Measurements from ENCODE around the gene GAL.

The GAL gene

GRCh38 chr11:68667511-68668500 lies 16.5 kb upstream of the GAL start:
- H3K9me2 ChIP-seq (ENCODE audit: low read depth, low read length) = no peaks in the 10 kb centered on the region
- H3K4me2 ChIP-seq (ENCODE audit: low read length) = no peak overlapping the region
- H4K20me1 ChIP-seq (ENCODE audit: insufficient read depth, low read length) = no peaks in the 10 kb centered on the region
- H3K9me3 ChIP-seq (ENCODE audit: low read length) = no peaks in the 10 kb centered on the region
- no peak overlapping the region for H2AFZ ChIP-seq (ENCODE audit: low read length)
- H3F3A ChIP-seq (ENCODE audit: insufficient read depth, low read length) = 0 out of 2 replicates have a peak, but pooled peaks cover 4% of the 10 kb centered on the region
- no peak overlapping the region for H3K9ac ChIP-seq (ENCODE audit: low read length)
- TF ChIP-seq EZH2 (IDR thresholded peaks at IDR 0.05; ENCODE audit: borderline replicate concordance, low read length) = no peak
- TF ChIP-seq, protein P1, sequence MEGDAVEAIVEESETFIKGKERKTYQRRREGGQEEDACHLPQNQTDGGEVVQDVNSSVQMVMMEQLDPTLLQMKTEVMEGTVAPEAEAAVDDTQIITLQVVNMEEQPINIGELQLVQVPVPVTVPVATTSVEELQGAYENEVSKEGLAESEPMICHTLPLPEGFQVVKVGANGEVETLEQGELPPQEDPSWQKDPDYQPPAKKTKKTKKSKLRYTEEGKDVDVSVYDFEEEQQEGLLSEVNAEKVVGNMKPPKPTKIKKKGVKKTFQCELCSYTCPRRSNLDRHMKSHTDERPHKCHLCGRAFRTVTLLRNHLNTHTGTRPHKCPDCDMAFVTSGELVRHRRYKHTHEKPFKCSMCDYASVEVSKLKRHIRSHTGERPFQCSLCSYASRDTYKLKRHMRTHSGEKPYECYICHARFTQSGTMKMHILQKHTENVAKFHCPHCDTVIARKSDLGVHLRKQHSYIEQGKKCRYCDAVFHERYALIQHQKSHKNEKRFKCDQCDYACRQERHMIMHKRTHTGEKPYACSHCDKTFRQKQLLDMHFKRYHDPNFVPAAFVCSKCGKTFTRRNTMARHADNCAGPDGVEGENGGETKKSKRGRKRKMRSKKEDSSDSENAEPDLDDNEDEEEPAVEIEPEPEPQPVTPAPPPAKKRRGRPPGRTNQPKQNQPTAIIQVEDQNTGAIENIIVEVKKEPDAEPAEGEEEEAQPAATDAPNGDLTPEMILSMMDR (IDR thresholded peaks at IDR 0.05; ENCODE audit: low read length) = no peak
- H3K4me3 ChIP-seq (ENCODE audit: low read depth, low read length, poor library complexity, severe bottlenecking) = no peak overlapping the region
- H3K27ac ChIP-seq (ENCODE audit: low read depth, low read length, poor library complexity, severe bottlenecking) = no peak overlapping the region
- H3K4me1 ChIP-seq (ENCODE audit: insufficient read depth, low read length, severe bottlenecking) = no peaks in the 10 kb centered on the region
- no peaks in the 10 kb centered on the region for H3K79me2 ChIP-seq (ENCODE audit: insufficient read depth, low read length)
- no peaks in the 10 kb centered on the region for H3K27me3 ChIP-seq (ENCODE audit: insufficient read depth, low read length)
- H3K36me3 ChIP-seq (ENCODE audit: insufficient read depth, low read length) = no peaks in the 10 kb centered on the region

DNA sequence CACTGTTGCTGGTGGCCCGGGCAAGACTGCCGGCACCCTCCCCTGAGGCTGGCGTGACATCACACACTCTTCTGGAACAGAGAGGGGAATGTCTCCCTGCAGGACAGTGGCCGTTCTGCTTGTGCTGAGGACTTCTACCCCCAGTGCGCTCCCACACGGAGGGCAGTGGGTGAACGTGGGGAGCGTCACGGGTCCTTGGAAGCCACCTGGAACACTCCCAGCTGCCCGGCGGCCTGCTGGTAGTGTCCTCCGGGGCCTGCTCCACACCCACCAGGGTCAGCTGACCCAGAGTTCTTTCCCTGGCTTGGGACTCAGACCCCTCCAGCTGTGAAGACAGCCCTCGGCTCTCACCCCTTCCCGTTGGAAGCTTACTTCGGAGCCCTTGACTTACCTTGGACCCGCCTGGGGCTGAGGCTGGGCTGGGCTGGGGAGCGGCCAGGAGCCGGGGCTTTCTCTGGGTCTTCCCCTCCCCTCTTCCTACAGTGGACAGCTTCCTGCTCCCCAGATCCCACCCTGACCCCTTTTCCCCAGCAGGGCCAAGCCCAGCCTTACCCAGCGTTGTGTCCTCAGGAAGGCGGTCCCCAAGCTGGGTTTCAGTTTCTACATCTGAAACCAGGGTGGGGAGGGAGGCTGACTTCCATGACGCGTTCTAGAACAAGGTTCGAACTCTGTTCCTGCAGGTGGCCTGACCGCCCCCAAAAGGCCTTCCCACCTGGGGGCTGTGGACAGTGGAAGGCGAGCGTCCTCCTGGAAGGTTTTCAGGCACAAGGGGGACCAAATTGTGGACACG lies 14.8 kb upstream of the GAL start:
- Histone ChIP-seq H3K27me3 (ENCODE audit: insufficient read depth, low read length) (peaks cover 8% of the 10 kb centered on the region; the same call in 1 of the 2 replicates), H4K20me1 (ENCODE audit: insufficient read depth, low read length) (no peaks in the 10 kb centered on the region), H3K79me2 (ENCODE audit: insufficient read depth, low read length) (no peaks in the 10 kb centered on the region), H3K36me3 (ENCODE audit: insufficient read depth, low read length) (no peaks in the 10 kb centered on the region), H3K9me2 (ENCODE audit: low read depth, low read length) (no peaks in the 10 kb centered on the region), H3F3A (ENCODE audit: insufficient read depth, low read length) (0 out of 2 replicates have a peak, but pooled peaks cover 4% of the 10 kb centered on the region), H3K9ac (ENCODE audit: low read length) (no peak overlapping the region), H3K4me2 (ENCODE audit: low read length) (no peak overlapping the region), H3K9me3 (ENCODE audit: low read length) (no peaks in the 10 kb centered on the region), H3K4me3 (ENCODE audit: low read depth, low read length, poor library complexity, severe bottlenecking) (no peak overlapping the region), H3K4me1 (ENCODE audit: insufficient read depth, low read length, severe bottlenecking) (no peaks in the 10 kb centered on the region), H3K27ac (ENCODE audit: low read depth, low read length, poor library complexity, severe bottlenecking) (no peak overlapping the region), H2AFZ (ENCODE audit: low read length) (no peak overlapping the region)
- TF ChIP-seq EZH2 (IDR thresholded peaks at IDR 0.05; ENCODE audit: borderline replicate concordance, low read length) = no peak
- TF ChIP-seq, protein P1 (IDR thresholded peaks at IDR 0.05; ENCODE audit: low read length) = no peak

DNA sequence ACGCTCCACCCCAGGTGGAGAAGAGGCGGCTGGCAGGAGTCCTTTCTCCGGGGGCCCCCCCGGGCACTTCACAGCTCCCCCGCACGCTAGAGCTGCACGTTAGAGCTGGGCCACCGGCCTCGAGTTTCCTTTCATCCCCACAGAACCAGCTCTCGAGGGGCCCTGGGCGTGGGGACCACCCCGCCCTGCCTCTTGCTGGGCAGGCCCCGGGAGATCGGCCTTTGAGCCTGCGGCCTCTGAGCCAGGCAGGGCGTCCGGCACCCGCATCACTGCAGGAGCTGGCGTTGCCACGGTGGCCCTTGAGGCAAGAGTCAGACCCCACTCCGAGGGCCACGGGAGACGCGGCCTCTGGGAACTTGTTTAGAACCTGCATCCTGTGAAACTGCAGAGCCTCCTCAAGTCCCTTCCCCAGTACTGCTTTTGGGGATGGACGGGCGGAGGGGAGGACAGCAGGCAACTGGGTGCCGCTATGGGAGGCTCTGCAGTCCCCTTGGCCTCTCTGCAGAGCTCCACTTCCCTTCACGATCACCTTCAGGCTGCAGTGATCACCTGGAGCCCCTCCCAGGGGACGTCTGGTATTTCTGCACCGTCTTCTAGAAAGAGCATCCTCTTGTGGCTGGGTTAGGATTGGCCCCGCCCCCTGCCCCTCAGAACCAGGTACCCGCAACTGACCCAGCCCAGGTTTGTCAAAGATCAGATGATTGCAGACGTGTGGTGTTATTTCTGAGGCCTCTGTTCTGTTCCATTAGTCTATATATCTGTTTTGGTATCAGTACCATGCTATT lies 13.9 kb upstream of the GAL start:
- H3K4me2 ChIP-seq (ENCODE audit: low read length) = no peak overlapping the region
- H3K9ac ChIP-seq (ENCODE audit: low read length) = no peak overlapping the region
- H3K36me3 ChIP-seq (ENCODE audit: insufficient read depth, low read length) = no peaks in the 10 kb centered on the region
- no peaks in the 10 kb centered on the region for H3K4me1 ChIP-seq (ENCODE audit: insufficient read depth, low read length, severe bottlenecking)
- H3K9me2 ChIP-seq (ENCODE audit: low read depth, low read length) = no peaks in the 10 kb centered on the region
- H3K27me3 ChIP-seq (ENCODE audit: insufficient read depth, low read length) = peaks cover 8% of the 10 kb centered on the region; the same call in 1 of the 2 replicates
- H4K20me1 ChIP-seq (ENCODE audit: insufficient read depth, low read length) = no peaks in the 10 kb centered on the region
- H3K79me2 ChIP-seq (ENCODE audit: insufficient read depth, low read length) = no peaks in the 10 kb centered on the region
- H3K9me3 ChIP-seq (ENCODE audit: low read length) = no peaks in the 10 kb centered on the region
- no peak for TF ChIP-seq EZH2 (IDR thresholded peaks at IDR 0.05; ENCODE audit: borderline replicate concordance, low read length)
- TF ChIP-seq, protein P1 (IDR thresholded peaks at IDR 0.05; ENCODE audit: low read length) = no peak
- H3K4me3 ChIP-seq (ENCODE audit: low read depth, low read length, poor library complexity, severe bottlenecking) = no peak overlapping the region
- 0 out of 2 replicates have a peak, but pooled peaks cover 4% of the 10 kb centered on the region for H3F3A ChIP-seq (ENCODE audit: insufficient read depth, low read length)
- no peak overlapping the region for H3K27ac ChIP-seq (ENCODE audit: low read depth, low read length, poor library complexity, severe bottlenecking)
- no peak overlapping the region for H2AFZ ChIP-seq (ENCODE audit: low read length)

All from OCI-LY1 (cell line).